ENCODE data around the gene FHIT. TPM values are rescaled to one million over a fixed set of nuclear protein-coding genes. Genes with fewer than 3 reads are reported as not detected.
A peak's percentile ranks its signal among the peaks of the same experiment; 100 is the strongest.
"Not testable (repeated sequence)": the region's sequence is repeated elsewhere in the genome, so short reads cannot be mapped to it uniquely, and the experiment has no call there.

FHIT gene
- total RNA-seq, 2 donors from 2014 or later, result 8.7 to 12.7 TPM

DNA sequence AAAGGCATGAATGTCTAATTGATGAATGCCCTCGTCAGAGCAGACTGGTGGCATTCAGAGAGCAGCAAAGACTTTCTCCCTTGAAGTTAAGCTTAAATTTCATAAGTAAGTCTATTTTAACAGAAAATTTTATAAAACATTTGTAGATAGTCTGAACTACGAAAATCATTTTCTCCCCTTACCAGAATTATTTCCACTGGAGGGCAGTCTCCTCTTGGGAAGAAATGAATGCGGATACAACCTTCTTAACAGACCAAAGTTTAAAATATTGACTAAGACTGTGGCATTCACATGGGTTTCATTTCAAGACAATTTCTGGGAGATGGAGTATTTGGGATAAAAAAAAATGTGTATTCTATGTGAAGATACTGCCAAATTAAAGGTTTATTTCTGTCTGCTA lies 669.0 kb downstream of the FHIT start:
- intact Hi-C loops (cut with DNase I), result no loop called here
- no peak for ATAC-seq
- no peak for DNase-seq

DNA sequence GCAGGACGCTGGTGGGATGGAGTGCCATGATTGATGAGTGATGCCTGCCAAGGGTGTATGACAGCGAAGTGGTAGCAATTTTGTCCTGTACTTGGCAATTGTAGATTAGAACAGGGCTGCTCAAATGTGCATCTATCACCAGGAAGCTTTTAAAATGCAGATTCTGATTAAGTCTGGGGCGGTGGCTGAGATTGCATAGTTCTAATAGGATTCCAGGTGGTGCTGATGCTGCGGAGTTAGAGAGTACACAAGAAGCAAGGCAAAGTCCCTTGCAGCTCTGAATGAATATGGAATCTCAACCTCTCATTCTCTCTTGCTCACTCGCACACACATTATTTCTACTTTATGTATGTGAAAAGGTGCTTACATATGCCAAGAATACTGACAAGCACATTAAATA lies 670.4 kb downstream of the FHIT start:
- no peak for DNase-seq
- intact Hi-C loops (cut with DNase I), result no loop called here
- ATAC-seq, result no peak

DNA sequence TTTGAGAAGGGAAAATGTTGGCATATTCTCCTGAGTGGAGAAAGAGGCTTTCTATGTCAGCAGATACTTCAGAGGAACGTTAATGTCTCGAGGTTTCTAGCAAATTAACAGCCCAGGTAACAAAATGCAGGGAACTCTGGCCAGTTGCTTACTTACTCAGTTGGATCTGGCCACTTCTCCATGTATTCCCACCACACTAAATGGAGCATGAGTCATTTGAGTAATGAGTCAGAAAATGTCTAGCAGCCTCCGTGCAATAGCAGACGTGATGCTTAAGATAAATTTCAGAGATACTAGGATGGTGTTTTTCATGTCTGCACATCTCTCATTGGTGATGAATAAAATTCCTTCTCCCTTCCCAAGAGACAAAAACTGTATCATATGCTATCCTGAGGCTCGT lies 671.5 kb downstream of the FHIT start:
- ATAC-seq, result peak in 1 of 2 donors; percentile 91
- intact Hi-C loops (cut with DNase I), result no loop called here
- no peak for DNase-seq

DNA sequence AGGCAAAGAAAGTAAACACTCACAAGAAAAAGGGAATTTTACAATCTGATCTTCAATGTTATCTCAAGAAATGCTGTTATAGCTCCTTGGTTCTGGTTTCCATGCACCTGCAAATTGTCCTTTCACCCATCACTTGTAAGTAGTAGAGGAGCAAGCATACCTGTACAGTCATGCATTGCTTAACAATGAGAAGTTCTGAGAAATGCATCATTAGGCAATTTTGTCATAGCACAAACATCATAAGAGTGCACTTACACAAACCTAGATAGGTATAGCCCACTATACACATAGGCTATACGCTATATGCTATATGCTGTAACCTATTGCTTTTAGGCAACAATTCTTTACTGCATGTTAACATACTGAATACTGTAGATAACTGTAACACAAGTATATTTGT lies 672.3 kb downstream of the FHIT start:
- ATAC-seq, result no peak

DNA sequence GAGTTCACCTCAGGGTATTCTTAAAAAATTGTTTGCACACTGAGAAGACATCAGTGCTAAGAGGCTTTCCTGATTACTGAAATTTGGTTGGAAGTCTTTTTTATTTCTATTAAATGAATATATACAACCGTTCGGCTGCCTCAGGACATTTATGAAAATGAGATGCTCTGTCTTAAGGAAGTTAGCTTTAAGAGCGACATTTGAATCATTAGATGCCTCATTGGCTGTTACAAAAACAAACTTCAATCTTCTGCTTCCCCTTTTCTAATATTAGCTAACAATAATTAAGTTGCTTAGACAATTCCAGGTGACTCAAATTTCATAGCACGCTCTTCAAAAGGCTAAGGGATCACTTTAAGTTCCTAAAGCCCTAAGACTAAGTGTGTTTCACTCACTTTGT lies 673.7 kb downstream of the FHIT start:
- DNase-seq (no peak), ATAC-seq (no peak)
- intact Hi-C loops (cut with DNase I), result no loop called here

More for the DNA sequence above, 672.3 kb downstream of the FHIT start:
- intact Hi-C loops (cut with DNase I), result no loop called here
- no peak for DNase-seq

DNA sequence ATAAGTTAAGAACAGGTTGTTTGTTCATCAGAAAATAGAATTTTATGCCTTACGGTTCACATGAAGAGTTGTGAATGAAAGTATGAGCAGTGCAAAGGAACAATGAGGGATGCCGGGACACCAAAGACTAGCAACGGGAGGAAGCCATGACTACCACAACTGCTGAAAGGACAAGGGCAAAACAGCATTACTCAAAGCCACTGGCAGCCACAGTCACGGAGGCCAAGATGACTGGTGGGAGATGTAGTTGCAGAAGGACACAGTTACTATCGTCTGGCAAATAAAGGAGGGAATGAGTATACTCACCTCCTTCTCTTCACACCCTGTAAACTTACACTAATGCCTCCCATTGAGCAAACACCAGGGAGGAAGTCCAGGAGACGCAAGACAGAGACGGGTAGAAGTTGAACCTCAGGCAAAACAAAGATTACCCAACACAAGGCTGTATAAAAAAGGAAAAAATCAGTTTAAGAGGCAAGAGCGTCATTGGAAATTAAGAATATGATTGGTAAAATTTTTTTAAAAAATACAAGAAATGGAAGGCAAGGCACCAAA lies 675.5 kb downstream of the FHIT start:
- intact Hi-C loops (cut with DNase I), result no loop called here
- ATAC-seq, result no peak
- DNase-seq, result no peak

DNA sequence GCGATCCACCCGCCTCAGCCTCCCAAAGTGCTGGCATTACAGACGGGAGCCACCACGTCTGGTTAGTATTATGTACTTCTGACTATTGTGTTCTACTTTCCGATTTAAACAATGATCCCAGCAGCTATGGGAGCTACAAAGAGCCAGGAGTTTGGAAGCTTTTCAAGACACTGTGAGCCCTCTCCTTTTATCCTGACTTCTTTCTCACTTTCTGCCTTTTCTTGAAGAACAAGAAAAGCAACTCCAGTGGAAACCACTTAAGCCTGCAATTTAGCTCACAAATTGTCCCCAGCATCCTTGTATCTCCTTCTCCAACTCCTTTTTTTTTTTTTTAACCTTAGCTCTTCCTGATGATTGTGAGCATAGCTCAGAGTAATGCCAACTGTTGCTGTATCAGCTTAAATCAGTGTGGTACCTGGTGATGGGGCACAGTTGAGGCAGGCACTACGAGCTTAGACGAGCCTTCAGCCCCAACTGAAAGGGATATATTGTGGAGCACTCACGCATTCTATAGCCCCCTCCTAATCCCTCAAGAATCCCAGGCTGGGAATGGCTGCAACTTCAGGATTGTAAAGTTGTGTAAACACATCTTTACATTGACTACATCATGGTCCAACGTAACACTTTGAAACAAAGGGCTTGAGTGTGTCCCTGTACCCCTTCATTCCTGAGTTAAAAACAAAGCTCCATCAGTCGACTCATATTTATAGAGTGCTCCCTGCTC lies 677.0 kb downstream of the FHIT start:
- intact Hi-C loops (cut with DNase I), result no loop called here
- DNase-seq (no peak), ATAC-seq (no peak)

DNA sequence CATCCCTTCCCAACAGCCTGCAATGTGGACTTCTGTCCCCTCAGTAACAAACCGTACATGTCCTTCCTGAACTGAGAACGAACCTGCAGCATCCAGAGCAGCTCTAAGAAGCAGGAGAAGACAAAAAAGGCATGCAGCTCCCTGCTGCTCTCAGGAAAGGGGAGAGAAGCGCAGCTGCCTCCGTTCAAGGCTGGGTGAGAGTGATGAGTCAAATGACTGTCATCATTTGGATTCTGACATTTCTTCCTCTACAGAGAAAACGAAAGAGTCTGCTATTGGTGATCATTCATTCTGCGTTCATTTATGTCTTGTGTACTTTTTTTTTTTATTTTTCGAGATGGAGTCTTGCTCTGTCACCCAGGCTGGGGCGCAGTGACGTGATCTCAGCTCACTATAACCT lies 677.8 kb downstream of the FHIT start:
- no peak for DNase-seq
- ATAC-seq, result no peak
- intact Hi-C loops (cut with DNase I), result no loop called here

DNA sequence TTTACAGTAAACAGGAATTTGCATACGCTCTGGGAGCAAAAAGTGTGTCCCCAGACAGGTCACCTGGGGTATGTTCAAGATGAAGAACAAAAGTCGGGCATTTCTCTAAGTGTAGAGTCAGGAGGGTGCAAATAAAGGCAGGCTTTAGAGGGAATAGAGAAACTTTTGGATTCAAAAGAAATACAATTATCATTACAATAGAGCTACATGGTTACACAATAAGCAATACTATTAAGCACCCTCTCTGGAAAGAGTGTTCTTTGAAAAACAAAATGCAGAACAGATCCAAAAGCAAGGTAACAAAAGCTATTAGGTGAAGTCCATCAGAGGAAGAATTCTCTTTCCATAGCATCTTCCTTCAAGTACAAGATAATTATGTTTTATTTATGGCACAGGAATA lies 679.7 kb downstream of the FHIT start:
- intact Hi-C loops (cut with DNase I), result no loop called here
- DNase-seq (no peak), ATAC-seq (no peak)

DNA sequence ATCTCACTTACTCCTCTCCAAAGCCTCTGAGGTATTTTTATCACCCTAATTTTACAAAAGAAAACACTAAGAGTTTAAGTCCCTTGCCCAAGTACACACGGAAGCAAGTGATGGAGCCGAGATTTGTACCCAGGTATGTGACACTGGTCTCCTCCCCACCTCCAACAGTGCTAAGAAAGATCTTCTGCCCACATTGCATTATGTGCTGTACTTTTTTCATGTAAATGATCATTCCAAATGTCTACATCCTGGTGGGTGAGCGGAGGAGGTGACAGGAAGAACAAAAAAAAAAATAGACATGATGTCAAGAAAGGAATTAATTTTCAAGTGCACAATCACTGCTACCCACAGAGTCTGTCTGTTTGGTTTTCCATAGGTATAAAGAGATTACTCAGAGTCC lies 694.1 kb downstream of the FHIT start:
- no peak for DNase-seq
- ATAC-seq, result no peak
- intact Hi-C loops (cut with DNase I), result no loop called here

DNA sequence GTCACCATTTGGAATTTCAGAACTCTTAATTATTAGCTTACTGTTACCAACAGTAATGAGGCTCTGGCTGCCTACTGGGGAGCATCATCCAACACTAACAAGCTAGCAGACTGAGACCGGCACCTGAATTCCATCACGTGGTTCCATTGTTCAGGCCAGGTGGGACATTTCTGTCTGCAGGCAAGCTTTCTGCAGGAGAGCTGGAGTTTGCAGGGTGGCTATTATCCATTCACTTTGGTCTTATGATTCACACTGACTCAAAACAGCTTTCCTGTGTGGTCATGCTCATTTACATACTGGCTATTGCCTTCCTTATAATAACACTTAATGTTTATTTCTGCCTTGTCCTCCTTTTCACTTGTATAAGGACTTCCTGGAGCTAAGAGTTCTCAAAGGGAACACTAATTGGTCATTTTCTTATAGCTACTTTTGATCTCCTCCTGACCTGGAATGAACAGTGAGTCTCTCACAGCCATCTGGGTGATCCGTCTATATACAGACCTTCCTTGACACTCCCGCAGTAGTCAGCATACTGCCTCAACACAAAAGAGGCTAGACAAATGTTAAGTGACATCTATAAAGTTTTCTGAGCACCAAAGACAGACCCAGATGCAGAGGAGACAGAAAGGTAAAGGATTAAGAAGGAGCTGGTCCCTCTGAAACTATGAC lies 695.4 kb downstream of the FHIT start:
- ATAC-seq (no peak), DNase-seq (no peak)
- intact Hi-C loops (cut with DNase I), result no loop called here

DNA sequence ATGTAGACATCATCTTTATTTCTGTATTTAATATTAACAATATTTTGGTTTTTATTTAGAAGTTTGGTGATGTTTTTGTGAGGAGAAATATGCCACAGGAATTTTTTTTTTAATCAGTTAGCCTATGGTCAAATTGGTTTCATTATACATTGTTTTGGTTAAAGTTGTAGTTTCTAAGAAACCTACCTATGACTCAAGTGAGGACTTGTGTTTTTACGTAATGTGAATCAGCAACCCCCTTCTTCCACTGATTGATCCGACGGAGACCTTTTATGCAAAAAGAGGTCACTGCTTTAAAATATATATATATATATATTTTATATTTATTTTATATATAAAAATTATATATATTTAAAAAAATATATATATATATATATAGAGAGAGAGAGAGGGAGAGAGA lies 698.1 kb downstream of the FHIT start:
- intact Hi-C loops (cut with DNase I), result no loop called here
- ATAC-seq, result no peak
- no peak for DNase-seq

DNA sequence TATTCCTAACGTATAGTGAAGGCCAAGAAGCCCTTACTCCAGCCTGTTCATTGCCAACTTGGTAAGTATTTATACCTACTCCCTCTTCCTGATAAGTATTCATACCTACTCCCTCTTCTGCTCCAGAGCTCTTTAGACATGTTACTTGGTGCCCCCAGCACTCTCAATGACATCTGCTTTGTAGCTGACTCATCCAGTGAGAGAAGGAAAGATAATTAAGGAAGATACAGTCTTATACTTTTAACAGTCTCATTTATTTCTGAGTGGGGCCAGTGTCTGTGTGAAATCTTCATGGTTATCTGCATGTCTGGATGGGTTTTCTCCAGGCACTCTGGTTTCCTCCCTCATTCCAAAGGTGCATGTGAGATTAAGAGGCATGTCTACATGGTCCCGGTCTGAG lies 698.7 kb downstream of the FHIT start:
- intact Hi-C loops (cut with DNase I), result no loop called here
- ATAC-seq, result peak in 1 of 2 donors; percentile 27

DNA sequence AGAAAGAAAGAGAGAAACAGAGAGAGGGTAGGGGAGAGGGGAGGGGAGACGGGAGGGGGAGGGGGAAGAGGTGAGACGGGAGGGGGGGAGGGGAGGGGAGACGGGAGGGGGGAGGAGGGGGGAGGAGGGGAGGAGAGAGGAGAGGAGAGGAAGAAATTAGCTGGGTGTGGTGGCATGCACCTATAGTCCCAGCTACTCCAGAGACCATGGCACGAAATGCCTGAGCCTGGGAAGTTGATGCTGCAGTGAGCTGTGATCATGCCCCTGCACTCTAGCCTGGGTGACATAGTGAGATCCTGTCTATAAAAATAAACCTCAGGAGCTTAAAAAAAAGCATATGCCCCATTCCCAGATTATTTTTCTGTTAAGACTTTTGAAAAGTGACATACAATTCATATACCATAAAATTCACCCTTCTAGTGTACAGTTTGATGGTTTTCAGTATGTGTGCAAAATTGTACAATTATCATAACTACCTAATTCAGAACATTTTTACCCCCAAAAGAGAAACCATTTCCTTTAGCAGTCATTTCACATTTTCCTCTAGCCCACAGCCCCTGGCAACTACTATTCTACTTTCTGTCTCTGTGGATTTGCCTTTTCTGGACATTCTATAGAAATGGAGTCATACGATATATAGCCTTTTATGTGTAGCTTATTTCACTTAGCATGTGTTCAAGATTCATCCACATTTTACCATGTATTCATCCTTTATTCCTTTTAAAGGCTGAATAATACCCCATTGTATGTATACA lies 699.6 kb downstream of the FHIT start:
- ATAC-seq (no peak), DNase-seq (no peak)
- intact Hi-C loops (cut with DNase I), result no loop called here

More for the DNA sequence above, 698.7 kb downstream of the FHIT start:
- DNase-seq, result no peak

DNA sequence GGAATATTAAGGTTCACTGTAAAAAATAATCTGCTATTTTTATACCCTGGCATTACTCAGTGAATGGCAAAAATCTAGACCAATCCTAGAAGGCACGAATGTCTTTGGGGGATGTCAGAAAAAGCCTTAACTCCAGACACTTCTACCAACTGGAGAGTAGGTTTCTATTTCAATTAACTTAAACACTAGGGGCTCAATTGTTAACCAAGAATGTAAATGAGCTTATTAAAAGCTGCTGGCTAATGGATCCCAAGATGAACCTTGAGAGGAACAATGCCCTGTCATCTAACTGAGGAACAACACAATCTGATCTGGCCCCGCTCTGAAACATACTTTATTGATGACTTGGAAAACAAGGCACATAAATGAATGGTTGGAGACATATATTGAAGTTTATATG lies 701.4 kb downstream of the FHIT start:
- intact Hi-C loops (cut with DNase I), result no loop called here
- ATAC-seq (no peak), DNase-seq (no peak)

DNA sequence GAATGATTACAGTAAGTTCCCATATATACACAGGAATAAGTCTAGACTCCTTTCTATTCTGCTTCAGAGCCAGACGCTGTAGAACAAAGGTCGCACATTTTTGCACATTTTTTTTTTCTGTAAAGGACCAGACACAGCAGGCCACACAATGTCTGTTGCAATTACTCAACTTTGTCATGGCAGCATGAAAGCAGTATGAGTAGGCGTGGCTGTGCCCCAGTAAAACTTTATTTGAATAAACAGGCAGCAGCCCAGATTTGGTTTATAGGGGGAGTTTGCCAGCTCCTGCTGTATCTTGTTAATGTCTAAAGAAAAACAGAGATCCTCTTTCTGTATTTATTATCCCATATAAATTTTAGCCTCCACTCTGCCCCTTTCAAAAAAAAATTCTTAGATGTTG lies 708.3 kb downstream of the FHIT start:
- ATAC-seq (no peak), DNase-seq (no peak)
- intact Hi-C loops (cut with DNase I), result no loop called here

DNA sequence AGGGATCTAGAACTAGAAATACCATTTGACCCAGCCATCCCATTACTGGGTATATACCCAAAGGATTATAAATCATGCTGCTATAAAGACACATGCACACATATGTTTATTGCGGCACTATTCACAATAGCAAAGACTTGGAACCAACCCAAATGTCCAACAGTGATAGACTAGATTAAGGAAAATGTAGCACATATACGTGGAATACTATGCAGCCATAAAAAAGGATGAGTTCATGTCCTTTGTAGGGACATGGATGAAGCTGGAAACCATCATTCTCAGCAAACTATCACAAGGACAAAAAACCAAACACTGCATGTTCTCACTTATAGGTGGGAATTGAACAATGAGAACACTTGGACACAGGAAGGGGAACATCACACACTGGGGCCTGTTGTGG lies 711.9 kb downstream of the FHIT start:
- DNase-seq, result not testable (repeated sequence)

DNA sequence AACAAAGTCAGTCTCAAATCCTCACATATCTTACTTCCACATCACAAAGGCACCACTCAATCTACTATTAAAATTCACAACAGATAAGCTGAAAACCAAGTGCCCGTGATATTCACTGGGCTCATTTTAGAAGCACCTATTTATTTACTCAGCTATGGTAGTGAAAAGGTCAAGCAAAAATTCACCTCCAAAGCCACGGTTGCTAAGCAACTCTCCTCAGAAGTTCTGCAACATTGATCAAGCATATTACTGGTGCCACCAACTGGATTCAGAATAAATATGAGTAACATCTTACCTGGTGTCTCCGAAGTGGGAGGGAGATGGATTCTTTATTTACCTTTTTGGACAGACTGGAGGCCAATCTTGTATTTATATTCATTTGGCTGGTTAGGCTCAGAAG lies 714.8 kb downstream of the FHIT start:
- intact Hi-C loops (cut with DNase I), result no loop called here
- DNase-seq (no peak), ATAC-seq (no peak)

More for the DNA sequence above, 711.9 kb downstream of the FHIT start:
- intact Hi-C loops (cut with DNase I); ATAC-seq: not testable (repeated sequence)

DNA sequence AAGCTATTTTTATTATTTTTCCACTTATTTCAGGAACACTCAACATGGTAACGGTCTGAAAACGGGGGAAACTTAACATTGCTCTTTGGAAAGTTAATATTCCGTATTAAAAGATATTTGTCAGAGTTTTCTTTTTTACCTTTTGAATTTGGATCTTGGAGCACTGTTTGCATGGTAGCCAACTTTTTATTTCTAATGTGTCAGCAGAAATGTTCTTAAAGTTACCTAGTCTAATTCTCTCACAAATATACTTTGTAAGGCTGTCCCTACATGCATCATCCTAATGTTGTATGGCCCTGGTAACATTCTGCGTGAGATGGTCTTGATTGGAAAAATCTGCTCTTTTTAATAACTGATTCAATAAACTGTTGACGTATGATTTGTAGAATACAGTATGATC lies 719.5 kb downstream of the FHIT start:
- DNase-seq (no peak), ATAC-seq (no peak)
- intact Hi-C loops (cut with DNase I), result no loop called here

DNA sequence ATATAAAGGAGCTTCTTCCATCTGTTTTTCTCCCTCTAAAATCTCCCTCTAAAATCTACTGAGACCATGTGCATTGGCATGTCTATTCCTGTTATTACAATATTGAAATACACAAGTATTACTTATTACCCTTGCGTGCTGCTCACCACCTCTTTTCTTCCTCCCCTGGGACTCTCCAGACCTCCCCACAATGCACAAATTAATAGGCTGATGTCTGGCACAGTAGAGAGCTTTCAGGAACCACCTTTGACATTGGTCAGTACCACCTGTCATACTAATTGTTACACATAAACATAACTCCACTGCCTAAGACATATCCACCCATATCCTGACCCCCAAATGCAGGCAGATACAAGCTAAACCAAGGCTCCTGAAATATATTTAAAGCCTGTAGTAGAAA lies 722.6 kb downstream of the FHIT start:
- intact Hi-C loops (cut with DNase I), result no loop called here
- no peak for DNase-seq
- no peak for ATAC-seq

Data from left cardiac atrium (tissue), 4 donors.